ENCODE data around the gene RIOK1.
"Not testable (repeated sequence)": the region's sequence is repeated elsewhere in the genome, so short reads cannot be mapped to it uniquely, and the experiment has no call there.

Gene RIOK1

GRCh38 chr6:7389451-7390225 lies at the start of gene RIOK1, which contains the start of gene CAGE1:
RIOK1 (plus strand) TSS chr6:7389808; CDS start chr6:7390003, 195 bp downstream.
CAGE1 (minus strand) TSS chr6:7389742; CDS start chr6:7387173, 2,569 bp downstream.
- peak; percentile 78 for DNase-seq

- DNase-seq, result no peak
Observed at GRCh38 chr6:7341271-7341670, 48.3 kb upstream of the RIOK1 start.

DNA sequence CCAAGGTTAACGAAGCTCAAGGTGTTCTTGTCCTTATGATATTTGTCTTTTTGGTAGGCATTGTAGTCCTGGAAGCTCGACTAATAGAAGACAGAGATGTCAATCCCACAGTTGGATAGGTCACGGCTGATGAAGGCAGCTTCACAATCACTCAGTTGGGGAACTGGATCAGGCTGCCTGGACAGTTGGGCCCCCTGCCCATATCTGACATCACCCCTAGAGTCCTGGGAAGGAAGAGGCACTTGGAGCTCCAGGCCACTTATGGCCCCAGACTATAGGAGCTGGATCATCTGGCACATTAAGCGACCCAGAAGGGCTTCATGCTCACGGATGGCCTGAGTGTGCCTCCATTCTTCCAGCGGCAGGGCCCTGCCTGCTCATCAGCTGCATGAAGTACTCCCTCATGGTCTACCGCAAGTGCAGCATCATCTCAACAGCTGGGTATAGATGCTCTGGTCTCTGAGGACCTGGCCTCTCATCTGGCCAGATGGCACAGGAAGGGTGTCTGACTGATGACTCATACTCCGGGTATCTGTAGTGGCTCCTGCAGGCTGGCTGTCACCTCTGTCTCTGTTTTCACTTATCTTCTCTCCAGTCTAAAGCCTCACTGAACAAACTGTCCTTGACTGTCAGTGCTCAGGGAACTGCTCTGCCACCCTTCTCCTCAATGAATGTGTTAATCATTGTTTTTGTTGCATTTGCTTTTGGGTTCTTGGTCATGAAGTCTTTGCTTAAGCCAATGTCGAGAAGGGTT lies 47.4 kb upstream of the RIOK1 start:
- peak; percentile 79 for DNase-seq

- DNase-seq, result peak; percentile 57
Observed at GRCh38 chr6:7343546-7344475, 45.8 kb upstream of the RIOK1 start.

- not testable (repeated sequence) for DNase-seq
Observed at GRCh38 chr6:7344773-7345450, 44.7 kb upstream of the RIOK1 start.

GRCh38 chr6:7347551-7347997 lies 42.0 kb upstream of the RIOK1 start:
- not testable (repeated sequence) for DNase-seq

DNA sequence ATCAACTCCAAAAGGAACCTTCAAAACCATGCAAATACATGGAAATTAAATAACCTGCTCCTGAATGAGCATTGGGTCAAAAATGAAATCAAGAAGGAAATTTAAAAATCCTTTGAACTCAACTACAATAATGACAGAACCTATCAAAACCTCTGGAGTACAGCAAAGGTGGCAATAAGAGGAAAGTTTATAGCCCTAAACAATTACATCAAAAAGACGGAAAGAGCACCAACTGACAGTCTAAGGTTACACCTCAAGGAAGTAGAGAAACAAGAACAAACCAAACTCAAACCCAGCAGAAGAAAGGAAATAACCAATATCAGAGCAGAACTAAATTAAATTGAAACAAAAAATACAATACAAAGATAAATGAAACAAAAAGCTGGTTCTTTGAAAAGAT lies 39.0 kb upstream of the RIOK1 start:
- not testable (repeated sequence) for DNase-seq

- DNase-seq, result not testable (repeated sequence)
Observed at GRCh38 chr6:7351916-7352315, 37.7 kb upstream of the RIOK1 start.

GRCh38 chr6:7367408-7367807 lies 22.2 kb upstream of the RIOK1 start:
- DNase-seq, result no peak

DNA sequence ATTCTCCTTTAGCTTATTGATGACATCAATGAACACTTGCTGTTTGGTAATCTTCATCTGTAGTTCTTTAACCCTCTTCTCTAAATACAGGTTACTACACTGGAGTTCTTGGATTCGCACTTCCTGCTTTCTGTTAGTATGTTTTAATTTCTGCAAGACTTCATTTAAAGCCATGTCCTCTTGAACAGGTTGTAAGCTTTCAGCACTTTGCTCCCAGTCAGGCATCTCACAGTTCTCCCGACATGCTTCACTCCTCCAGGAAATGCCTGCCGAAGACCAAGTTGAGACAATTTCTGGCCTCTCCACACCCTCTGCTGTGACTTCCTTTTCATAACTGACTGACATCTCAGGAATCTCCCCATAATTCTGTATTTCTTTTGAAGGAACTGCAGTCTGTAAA lies 15.9 kb upstream of the RIOK1 start:
- DNase-seq, result no peak

- no peak for DNase-seq
Observed at GRCh38 chr6:7377961-7378360, 11.6 kb upstream of the RIOK1 start.

GRCh38 chr6:7378740-7379139 lies 10.9 kb upstream of the RIOK1 start:
- DNase-seq, result no peak

DNA sequence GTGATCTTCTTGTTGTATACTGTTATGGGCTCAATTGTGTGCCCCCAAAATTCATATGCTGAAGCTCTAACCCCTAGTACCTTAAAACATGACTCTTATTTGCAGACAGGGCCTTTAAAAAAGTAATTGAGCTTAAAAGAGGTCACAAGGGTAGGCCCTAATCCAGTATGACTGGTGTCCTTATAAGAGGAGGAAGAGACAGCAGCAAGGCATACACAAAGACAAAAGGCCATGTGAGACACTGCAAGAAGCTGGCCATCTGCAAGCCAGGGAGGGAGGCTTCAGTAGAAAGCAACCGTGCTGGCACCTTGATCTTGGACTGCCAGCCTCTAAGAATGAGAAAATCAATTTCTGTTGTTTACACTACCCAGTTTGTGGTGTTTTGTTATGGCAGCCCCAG lies 8.5 kb upstream of the RIOK1 start:
- DNase-seq, result no peak

DNA sequence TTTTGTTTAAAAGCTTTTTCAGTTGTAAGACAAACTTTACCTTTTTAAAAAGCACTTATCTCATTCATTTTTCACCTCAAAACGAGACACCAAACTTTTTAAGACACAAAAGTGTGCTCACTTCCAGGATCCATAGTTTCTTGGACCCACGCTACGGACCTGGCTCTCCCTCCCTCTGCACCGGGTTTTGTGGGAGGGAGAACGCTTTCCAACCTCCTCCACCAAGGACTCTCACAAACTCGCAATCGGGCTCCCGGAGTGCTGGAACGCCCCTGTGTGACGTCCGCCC lies 502 bp upstream of the RIOK1 start:
- DNase-seq, result no peak

GRCh38 chr6:7390226-7390878 lies 744 bp downstream of the RIOK1 start:
- DNase-seq, result no peak

GRCh38 chr6:7391151-7391550 lies 1.5 kb downstream of the RIOK1 start:
- DNase-seq, result no peak

- no peak for DNase-seq
Observed at GRCh38 chr6:7392402-7392801, 2.8 kb downstream of the RIOK1 start.

GRCh38 chr6:7401075-7401474 lies 11.5 kb downstream of the RIOK1 start:
- no peak for DNase-seq

DNA sequence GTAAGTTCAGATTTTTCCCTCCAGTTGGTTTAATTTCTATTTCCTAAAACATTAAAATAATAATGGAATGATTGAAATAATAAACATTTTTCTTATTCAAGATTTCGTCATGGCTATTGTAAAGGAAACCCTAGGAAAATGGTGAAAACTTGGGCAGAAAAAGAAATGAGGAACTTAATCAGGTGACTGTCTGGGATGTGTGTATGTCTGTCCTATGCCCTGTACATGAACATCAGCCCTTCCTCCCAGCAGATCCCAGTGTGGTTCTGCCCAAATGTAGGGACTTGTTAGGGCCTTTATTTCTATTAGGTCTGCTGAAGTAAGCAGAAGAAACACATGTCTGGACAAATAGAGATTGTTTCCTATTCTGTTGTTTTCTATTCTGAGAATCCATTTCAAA lies 13.1 kb downstream of the RIOK1 start:
- DNase-seq, result no peak

- no peak for DNase-seq
Observed at GRCh38 chr6:7404546-7404945, 14.9 kb downstream of the RIOK1 start.

DNA sequence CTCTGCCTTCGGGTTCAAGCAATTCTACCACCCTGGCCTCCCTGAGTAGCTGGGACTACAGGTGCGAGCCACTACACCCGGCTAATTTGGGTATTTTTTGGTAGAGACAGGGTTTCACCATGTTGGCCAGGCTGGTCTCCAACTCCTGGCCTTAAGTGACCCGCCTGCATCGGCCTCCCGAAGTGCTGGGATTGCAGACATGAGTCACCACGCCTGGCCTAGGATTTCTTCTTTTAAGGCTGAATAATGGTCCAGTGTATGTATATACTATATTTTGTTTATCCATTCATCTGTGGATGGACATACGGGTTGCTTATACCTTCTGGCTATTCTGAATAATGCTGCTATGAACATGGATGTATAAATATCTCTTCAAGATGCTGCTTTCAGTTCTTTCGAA lies 17.1 kb downstream of the RIOK1 start:
- no peak for DNase-seq

DNA sequence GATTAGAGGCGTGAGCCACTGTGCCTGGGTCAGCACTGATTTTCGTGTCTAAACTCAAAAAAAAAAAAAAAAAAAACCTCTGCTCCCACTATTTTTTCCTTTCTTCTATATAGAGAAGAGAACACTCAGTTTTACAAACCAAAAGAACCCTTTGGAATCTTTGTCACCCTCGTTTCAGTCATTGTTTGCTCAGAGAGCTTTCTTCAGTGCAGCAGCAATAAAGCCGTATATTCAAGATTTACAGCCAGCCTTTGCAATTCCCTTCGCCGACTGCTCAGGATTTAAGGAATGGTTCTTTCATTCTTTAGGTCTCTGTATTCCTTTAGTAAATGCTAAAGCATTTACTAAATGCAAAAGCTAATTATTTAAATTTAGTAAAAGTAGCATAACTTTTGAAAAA lies 20.1 kb downstream of the RIOK1 start:
- no peak for DNase-seq

Data from SHP77 treated with DMSO at 0.1 percent for 48 hours (cell line).